Right lobe of liver (tissue), 6 donors: ENCODE results near the gene TMEM88. TPM values are rescaled to one million over a fixed set of nuclear protein-coding genes. Genes with fewer than 3 reads are reported as not detected.

Experiments used
- ATAC-seq, 4 donors: fragments of 200-7000 bp; cut with Tn5 transposase; one replicate each; pipeline ENCODE4 v1.9.1; 2020; ENCODE audit warnings: mild to moderate bottlenecking in 4 of 4, moderate library complexity in 4 of 4
- DNase-seq, 3 donors: peaks; one replicate each; pipeline ENCODE4 v3.0.0-alpha.2; 2020
- H3K27ac ChIP-seq, 3 donors: fragments of 200-600 bp; one replicate each; pipeline ENCODE4 v1.8.0; 2022
- H3K27me3 ChIP-seq, 2 donors: fragments of 200-600 bp; one replicate each; pipeline ENCODE4 v1.8.0; 2022
- H3K36me3 ChIP-seq, 4 donors: fragments of 200-600 bp; sonication (generic) in 1 of 4; one replicate each; pipeline versions ENCODE4 v1.5.1 to v1.8.0; 2017 to 2022; ENCODE audit warnings: control low read depth in 1 of 4
- H3K4me1 ChIP-seq, 4 donors: fragments of 200-600 bp; sonication (generic) in 1 of 4; one replicate each; pipeline versions ENCODE4 v1.5.1 to v1.8.0; 2017 to 2022; ENCODE audit warnings: control low read depth in 1 of 4
- H3K4me3 ChIP-seq, 3 donors: fragments of 200-600 bp; one replicate each; pipeline ENCODE4 v1.8.0; 2022
- H3K9me3 ChIP-seq, 4 donors: fragments of 200-600 bp; sonication (generic) in 1 of 4; one replicate each; pipeline versions ENCODE4 v1.5.1 to v1.8.0; 2017 to 2022; ENCODE audit warnings: control low read depth in 1 of 4
- CTCF ChIP-seq, 4 donors: fragments of 200-600 bp in 3 of 4; fragments of 450-650 bp in 1 of 4; IDR thresholded peaks; one replicate each; pipeline versions ENCODE4 v1.5.1 to v1.8.0; 2016 to 2022; ENCODE audit warnings: antibody characterized with exemption in 4 of 4, mild to moderate bottlenecking in 2 of 4
- POLR2A ChIP-seq: fragments of 450-650 bp; IDR thresholded peaks from one replicate; pipeline ENCODE4 v1.6.1; 2017; ENCODE audit warnings: antibody characterized with exemption, mild to moderate bottlenecking
- WGBS: methylation state at CpG from one replicate; pipeline ENCODE4 v1.1.6; 2018; ENCODE audit warnings: low coverage, low lambda C conversion rate; ENCODE audit not compliant: insufficient coverage; ENCODE audit errors: missing lambda C conversion rate; 5-methylcytosine and 5-hydroxymethylcytosine counted together
- intact Hi-C, 2 donors: fragments of 100-400 bp; cut with DNase I; formaldehyde crosslinking; loops; one replicate each; pipeline versions ENCODE4 v1.11.2 to v1.14.1; 2022
- total RNA-seq, 6 experiments: library from RNA; depleted of rRNA in 2 of 6; stranded (reverse); fragments of >200 nt in 2 of 6; fragmentation: NEBNext Ultra II Directional in 3 of 6; extraction: Animal tissue kit (Norgen Biotek cat#: 25700) in 3 of 6; gene quantifications; one replicate each; pipeline versions ENCODE4 v1.1.0 to v1.2.4, GENCODE V29; 2016 to 2023
- donor health status: DM: no; HTN: yes; CAD: no.
- donor health status: DM: no; HTN: no; CAD: no.
- donor health status: DM: no; HTN: no; CAD: no.
- donor health status: DM: no; HTN: yes; CAD: no.
- donor health status: DM: no; HTN: yes; CAD: no.

TMEM88 gene
- total RNA-seq, 6 experiments from 2014 or later, result 0.74 to 2.4 (median 1.2) TPM

- intact Hi-C loops, result no loop called here
- TF ChIP-seq CTCF (IDR thresholded peaks at IDR 0.05) (no peak), POLR2A (no peak)
- Histone ChIP-seq H3K4me3 (no peak overlapping the region), H3K4me1 (peaks cover 0 to 17% (median 0%) of the 10 kb centered on the region in 4 donors), H3K9me3 (no peaks in the 10 kb centered on the region), H3K27me3 (no peaks in the 10 kb centered on the region), H3K36me3 (no peaks in the 10 kb centered on the region), H3K27ac (no peak overlapping the region)
- 52% methylated on average over 5 of the region's 7 CpGs for WGBS
- no peak for DNase-seq
- no peak for ATAC-seq
These were observed 23.6 kb upstream of the TMEM88 start for GRCh38 chr17:7831233-7831632.

DNA sequence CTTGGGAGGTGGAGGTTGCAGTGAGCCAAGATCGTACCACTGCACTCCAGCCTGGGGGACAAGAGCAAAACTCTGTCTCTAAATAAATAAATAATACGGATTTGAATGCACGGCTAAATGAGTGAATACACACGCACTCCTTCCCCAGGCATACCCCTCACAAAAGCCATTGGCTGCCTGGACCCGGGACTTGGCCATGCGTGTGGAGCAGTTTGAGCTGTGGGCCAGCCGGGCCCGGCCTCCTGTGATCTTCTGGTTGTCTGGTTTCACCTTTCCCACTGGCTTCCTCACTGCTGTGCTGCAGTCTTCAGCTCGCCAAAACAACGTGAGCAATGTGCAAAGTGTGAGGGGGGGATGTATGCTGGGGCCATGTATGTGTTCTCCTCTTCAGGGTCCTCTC is 22.4 kb upstream of the TMEM88 start:
- Histone ChIP-seq H3K4me3 (no peak overlapping the region), H3K9me3 (no peaks in the 10 kb centered on the region), H3K27ac (no peak overlapping the region), H3K4me1 (peaks cover 0 to 21% (median 0%) of the 10 kb centered on the region in 4 donors), H3K27me3 (no peaks in the 10 kb centered on the region), H3K36me3 (no peaks in the 10 kb centered on the region)
- no peak for TF ChIP-seq POLR2A
- TF ChIP-seq CTCF (IDR thresholded peaks at IDR 0.05), result no peak
- intact Hi-C loops, result no loop called here
- DNase-seq, result no peak
- no peak for ATAC-seq
- 61% methylated on average over 5 of the region's 10 CpGs for WGBS

DNA sequence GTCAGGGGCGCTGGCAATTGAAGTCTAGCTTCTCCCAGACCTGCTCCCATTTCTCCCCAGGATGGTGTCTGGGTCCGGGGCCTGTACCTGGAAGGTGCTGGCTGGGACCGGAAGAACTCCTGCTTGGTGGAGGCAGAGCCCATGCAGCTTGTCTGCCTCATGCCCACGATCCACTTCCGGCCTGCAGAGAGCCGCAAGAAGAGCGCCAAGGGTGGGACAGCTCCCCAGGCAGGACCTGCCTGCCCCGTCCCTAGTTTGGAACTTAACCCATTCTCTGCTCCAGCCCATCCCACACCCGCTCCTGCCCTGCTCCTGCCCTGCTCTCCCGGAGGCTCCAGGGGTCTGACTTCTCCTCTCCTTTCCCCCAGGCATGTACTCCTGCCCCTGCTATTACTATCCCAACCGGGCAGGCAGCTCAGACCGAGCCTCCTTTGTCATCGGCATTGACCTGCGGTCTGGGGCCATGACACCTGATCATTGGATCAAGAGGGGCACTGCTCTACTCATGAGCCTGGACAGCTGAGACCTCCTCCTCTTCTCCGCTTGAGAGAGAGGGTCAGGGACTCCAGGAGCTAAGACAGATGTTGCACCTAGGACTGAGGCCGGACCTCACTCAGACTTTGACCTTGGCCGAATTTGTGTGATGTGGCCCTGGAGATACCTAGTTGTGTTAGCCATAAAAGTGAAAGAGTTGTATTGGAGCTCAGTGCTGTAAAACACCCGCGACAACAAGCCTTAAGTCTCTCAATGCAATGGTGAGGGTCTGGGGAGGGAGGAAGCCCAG is 21.7 kb upstream of the TMEM88 start:
- H3K27ac ChIP-seq, result no peak overlapping the region
- intact Hi-C loops, result no loop called here

DNA sequence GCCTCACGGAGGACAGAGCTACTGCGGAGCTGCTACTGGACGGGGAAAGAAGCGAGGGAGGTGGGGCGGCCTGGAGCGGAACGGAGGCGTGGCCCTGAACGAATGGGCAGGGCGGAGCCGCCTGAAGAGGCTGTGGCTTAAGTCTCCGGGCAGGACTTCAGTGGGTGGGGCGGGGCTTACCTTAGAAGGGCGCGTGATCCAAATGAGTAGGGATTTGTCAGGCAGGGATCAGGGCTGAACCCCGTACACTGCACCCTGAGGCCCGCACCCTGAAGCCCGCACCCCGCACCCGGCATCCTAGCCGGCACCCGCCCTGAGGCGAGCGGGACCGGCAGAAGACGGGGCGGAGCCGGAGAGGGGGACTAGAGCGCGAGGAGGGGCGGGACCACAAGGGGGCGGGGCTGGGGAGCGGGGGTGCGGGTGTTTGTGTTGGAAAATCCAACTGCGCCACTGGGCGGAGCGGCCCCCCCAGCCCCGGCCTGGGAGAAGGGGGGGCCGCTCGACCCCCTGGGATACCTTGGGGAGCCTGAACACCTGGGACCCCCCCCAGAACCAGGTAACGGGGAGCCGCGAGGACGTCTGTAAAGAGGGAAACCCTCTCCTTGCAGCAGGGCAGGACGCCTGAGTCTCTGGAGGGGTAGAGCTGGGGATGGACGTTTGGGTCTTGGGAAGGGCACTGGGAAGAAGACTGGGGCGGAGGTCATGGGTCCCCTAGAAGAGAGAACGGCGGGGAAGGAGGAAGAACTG is 20.9 kb upstream of the TMEM88 start, which contains the start of gene KDM6B:
Gene KDM6B (plus strand): TSS at position 423 of the 747 bp plus-strand sequence. CDS start 11,338 bp downstream, outside the sequence.
- TF ChIP-seq POLR2A, result no peak
- TF ChIP-seq CTCF (IDR thresholded peaks at IDR 0.05), result peak in 1 of 4 donors; percentile 5
- peak within 1 kb of the TSS; percentile 97 to 99 (median 97) for H3K27ac ChIP-seq
- under 1% methylated on average over 38 of the region's 49 CpGs for WGBS
- H3K4me3 ChIP-seq, result peak within 1 kb of the TSS; percentile 68 to 73 (median 70)
- ATAC-seq (peak; percentile 64 to 75 (median 64)), DNase-seq (peak; percentile 94 to 96 (median 94))
- intact Hi-C loops, result no loop called here
- H3K36me3 ChIP-seq, result no peaks in the 10 kb centered on the region
- H3K9me3 ChIP-seq, result no peaks in the 10 kb centered on the region
- H3K27me3 ChIP-seq, result no peaks in the 10 kb centered on the region
- H3K4me1 ChIP-seq, result peaks cover 0 to 30% (median 0%) of the 10 kb centered on the region in 4 donors

More for the DNA sequence above, 21.7 kb upstream of the TMEM88 start:
- Histone ChIP-seq H3K27me3 (no peaks in the 10 kb centered on the region), H3K36me3 (no peaks in the 10 kb centered on the region), H3K4me3 (peak overlapping the region; percentile 68 to 73 (median 70)), H3K9me3 (no peaks in the 10 kb centered on the region), H3K4me1 (peaks cover 0 to 25% (median 0%) of the 10 kb centered on the region in 4 donors)
- 46% methylated on average over 12 of the region's 19 CpGs for WGBS
- TF ChIP-seq POLR2A (peak; percentile 10), CTCF (IDR thresholded peaks at IDR 0.05) (no peak)
- ATAC-seq, result no peak
- DNase-seq, result peak in 2 of 3 donors; percentile 26 to 49
